ENCODE measurements around the gene NPHP3.

The NPHP3 gene

DNA sequence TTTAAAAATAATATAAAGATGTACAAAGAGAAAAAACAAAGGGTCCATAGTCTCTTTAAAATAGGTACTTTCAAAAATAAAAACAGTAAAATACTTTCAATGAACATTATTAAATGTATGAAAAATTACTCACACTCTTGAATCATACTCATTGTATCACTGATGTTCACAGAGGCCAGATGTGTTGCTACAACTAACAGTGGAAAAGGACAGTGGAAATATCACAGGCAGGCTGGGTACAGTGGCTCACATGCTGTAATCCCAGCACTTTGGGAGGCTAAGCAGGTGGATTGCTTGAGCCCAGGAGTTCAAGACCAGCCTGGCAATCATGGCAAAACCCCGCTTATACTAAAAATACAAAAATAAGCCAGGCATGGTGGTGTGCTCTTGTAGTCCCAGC is 26.8 kb downstream of the NPHP3 start:
- no peak for DNase-seq

DNA sequence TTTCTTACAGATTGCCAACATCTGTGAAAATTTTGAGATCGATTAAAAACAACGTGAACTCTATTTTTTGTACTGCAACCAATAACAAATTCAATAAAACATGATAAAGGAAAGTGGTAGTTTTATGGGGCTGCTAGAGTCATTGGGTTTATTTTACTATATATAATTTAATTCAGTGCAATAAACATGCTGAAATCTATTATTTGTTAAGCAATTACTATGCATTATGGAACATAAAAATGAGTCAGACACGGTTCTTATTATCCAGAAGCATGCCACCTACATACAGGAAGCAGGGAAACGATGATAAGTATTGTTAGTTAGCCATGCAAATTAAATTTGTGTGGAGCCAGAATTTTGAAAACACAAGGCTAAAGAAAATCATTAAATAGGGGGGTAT is 27.2 kb downstream of the NPHP3 start:
- no peak for DNase-seq

- no peak for DNase-seq
These were observed 32.2 kb downstream of the NPHP3 start for GRCh38 chr3:132690040-132690439.

DNA sequence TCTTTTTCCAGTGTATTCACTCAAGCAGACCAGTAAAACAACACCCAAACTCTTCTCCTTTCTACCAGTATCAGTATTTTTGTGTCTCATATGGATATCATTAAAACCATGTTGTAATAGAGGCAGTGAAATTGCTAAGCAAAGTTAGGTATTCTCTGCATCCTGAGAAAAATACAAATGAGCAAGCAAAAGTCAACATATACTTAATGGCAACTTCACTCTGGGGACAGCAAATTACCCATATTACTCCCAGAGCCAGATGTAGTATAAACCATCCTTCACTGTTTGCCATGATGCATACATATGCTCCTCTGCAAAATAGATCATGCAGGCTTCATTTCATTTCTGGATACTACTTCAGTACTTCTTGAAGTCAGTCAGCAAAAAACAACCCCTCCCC is 40.0 kb downstream of the NPHP3 start:
- DNase-seq: no peak

DNA sequence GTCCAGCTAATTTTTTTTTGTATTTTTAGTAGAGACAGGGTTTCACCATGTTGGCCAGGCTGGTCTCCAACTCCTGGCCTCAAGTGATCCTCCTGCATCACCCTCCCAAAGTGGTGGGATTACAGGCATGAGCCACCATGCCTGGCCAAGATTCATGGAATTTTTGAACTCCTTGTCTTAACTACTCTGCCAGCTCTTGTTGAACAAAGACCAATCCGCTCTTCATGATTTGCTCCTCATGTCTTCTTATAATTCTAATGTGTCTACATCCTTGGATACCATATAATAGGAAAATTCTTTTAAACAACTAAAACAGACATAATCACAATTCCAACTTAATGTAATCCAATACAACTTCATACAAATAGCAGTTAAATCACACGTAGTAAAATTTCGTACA is 40.8 kb downstream of the NPHP3 start:
- DNase-seq: no peak

DNA sequence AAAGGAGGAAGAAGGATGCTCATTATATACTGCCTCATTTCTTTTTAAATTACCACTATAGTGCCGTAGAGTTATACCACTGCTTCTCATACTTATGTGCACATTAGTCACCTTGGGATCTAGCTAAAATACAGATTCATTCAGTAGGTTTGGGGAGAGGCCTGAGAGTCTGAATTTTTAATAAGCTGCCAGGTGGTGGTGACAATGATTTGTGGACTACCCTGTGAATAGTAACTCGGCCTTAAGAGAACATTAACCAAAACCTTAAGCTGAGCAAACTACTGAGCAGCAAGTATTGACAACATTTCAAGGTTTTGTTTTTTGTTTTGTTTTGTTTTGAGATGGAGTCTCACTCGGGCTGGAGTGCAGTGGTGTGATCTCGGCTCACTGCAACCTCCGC is 42.3 kb downstream of the NPHP3 start:
- no peak for DNase-seq

GRCh38 chr3:132675408-132675807 is 46.8 kb downstream of the NPHP3 start:
- DNase-seq: no peak

DNA sequence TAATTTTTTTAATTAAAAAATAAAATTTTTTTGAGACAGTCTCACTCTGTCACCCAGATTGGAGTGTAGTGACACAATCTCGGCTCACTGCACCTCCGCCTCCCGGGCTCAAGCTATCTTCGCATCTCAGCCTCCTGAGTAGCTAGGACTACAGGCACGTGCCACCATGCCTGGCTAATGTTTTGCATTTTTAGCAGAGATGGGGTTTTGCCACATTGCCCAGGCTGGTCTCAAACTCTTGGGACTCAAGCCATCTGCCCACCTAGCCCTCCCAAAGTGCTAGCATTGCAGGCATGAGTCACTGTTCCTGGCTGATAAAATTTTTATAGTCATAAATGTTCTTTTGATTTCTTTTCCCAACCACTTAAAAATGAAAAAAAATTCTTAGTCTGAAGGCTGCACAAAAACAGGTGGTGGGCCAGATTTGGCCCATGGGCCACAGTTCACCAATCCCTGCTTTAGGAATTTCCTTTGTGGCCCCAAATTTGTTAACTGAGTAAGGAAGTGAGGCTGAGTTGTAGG is 52.9 kb downstream of the NPHP3 start:
- DNase-seq: no peak

DNA sequence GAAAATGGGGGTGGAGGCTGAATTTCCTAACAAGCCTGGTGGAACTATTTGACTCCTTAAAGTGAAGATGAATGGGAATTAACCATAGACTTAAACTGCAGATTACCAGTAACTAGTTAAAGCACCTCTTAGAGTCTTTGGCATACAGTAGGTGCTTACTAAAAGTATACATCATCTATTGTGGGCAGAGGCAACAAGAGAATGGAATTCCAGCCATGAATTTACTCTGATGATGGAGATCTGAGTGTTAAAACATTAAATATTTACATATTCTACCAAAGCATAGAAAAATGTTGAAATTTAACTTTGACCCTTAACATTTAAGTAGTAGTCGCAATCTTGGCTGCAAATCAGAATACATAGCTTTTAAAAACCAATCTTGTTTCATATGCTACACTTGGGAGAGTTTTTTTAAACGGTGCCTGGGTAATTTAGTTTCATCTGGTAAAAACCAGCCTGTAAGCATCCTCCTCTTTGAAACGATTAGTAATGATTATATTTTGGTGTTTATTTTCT is 56.9 kb downstream of the NPHP3 start:
- no peak for DNase-seq

GRCh38 chr3:132662212-132662611 is 60.0 kb downstream of the NPHP3 start:
- DNase-seq: no peak

DNA sequence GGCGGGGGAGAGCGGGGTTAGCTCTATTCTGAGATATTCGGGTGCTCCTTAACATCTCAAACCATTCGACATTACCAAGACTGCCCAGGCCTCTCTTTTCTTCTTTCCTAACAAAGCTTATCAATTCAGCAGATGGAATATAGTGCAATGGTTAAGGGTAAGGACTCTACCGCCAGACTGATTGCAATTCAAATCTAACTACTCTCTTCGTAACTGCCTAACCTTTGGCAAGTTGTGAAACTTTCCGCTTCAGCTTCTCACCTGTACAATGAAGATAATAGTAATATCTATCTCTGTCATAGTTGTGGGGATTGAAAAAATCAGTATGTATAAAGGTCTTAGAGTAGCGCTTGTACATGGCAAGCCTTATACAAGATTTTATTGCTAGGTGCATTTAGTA is 61.1 kb downstream of the NPHP3 start:
- DNase-seq: no peak

DNA sequence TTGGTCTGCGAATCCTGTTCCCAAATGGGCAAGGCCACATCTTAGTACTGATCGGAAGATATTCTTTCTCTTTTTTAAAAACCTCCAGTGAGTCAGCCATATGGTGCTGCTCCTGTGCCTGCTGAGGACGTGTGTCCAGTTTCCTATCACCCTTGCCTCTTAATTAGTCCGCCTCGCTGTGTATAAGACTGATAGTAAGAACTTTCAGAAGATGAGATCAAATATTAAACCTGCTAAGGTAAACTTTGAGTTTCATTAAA is 61.5 kb downstream of the NPHP3 start:
- no peak for DNase-seq

DNA sequence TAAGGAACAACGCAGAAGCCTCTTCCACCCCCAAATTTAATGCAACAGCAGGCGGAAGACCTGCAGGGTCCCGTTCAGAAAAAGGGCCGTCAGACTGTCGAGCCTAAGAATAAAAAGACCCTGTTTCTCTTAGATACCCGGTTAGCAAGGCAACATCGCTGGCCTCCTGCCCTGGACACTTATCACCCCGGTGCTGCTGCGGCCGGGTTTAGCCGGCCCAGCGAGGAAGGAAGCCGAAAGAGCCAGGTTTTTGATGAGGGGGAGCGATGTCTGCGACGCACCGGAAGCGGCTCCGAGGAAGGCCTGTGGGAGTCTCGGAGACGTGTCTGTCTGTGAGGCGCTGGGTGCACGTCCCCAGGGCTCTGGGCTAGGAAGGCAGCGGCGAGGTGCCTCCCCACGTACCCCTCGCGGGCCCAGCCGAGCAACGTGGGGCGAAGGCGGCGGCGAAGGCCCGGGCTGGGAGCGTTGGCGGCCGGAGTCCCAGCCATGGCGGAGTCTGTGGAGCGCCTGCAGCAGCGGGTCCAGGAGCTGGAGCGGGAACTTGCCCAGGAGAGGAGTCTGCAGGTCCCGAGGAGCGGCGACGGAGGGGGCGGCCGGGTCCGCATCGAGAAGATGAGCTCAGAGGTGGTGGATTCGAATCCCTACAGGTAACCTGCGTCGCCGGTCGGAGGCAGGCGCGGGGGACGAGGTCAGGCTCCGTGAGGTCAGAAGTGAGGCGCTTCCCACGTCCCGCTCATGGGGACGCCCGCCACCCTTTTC is 62.0 kb downstream of the NPHP3 start, which contains the start of gene UBA5:
UBA5 (plus strand) TSS at position 278 of the 759 bp plus-strand sequence; CDS start at position 487, 209 bp downstream.
- peak; percentile 70 to 75 for DNase-seq

- peak; percentile 67 to 75 for DNase-seq
These were observed 62.7 kb downstream of the NPHP3 start, which contains the start of gene ACAD11 for GRCh38 chr3:132659365-132660051. TSS of gene ACAD11 (minus strand) at chr3:132659809. CDS start at chr3:132659751, 58 bp downstream.

- no peak for DNase-seq
These were observed 63.2 kb downstream of the NPHP3 start for GRCh38 chr3:132659000-132659364.

- DNase-seq: no peak
These were observed 64.1 kb downstream of the NPHP3 start for GRCh38 chr3:132657869-132658747.

DNA sequence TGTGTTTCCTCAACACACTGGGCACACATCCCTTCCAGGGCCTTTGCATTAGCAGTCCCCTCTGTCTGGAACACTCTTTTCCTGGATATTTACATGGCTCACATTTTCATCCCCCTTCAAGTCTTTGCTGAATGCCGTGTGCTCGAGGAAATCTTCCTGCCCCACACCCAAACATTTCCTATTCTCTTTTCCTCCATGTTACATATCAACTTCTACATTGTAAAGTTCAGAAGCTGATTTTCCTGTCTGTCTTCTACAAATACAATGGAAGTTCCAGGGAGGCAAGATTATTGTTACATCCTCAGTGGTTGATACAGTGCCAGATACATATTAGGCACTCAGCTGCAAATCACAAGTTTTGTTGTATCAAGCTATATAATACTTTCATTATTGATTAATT is 66.7 kb downstream of the NPHP3 start:
- no peak for DNase-seq

GRCh38 chr3:132654721-132655120 is 67.5 kb downstream of the NPHP3 start:
- no peak for DNase-seq

DNA sequence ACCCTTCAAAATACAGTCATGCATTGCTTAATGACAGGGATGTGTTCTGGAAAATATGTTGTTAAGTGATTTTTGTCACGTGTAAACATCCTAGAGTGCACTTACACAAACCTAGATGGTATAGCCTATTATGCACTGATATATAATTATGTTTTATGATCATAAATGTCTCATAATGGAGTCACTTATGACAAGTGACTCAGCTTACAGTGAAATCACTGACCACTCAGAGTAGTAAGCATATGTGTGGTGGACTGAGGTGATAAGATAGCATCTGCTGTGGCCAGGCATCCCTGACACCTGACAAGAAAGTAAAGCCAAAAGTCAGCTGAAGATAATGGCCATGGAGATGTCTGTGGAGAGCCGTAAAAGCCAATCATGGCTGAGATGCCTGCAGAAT is 68.0 kb downstream of the NPHP3 start:
- no peak for DNase-seq

DNA sequence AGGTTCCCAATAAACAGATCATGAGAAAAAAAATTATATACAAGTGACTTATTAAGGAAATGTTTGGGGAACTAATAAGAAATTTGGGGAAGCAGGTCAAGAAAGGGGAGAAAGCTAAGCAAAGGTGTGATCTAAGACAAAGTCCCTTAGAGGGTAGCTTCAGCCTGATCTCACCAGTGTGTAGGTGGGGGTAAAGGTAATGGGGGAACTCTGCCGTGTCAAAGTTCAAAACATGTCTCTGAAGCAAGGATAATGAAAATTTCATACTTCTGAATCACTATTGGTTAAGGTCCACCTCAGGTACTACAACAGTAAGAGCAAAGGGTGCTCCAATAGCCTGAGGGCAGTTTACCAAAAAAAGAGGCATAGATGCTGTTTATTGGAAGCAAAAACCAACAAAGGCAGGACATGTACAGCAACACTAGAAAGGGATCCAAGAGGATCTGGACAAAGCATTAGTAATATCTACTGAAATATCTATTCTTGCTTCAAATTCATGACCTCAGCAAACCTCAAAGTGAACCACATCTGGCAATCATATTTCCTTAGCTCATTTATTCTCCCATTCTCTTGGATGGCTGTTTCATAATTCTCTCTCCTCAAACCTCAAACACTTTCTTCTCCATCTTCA is 69.5 kb downstream of the NPHP3 start:
- no peak for DNase-seq

GRCh38 chr3:132650153-132650552 is 72.1 kb downstream of the NPHP3 start:
- DNase-seq: no peak

GRCh38 chr3:132645058-132645457 is 77.2 kb downstream of the NPHP3 start:
- DNase-seq: no peak

- no peak for DNase-seq
These were observed 78.8 kb downstream of the NPHP3 start for GRCh38 chr3:132643366-132643765.

Data from hippocampal formation (tissue), 2 donors.